H9 (cell line): ENCODE measurements around the gene KIF1A. TPM values are rescaled to one million over a fixed set of nuclear protein-coding genes. Genes with fewer than 3 reads are reported as not detected.
"Not testable (repeated sequence)": the region's sequence is repeated elsewhere in the genome, so short reads cannot be mapped to it uniquely, and the experiment has no call there.

Experiments
- DNase-seq: peaks from one replicate; pipeline ENCODE4 v3.0.0-alpha.2; 2017
- H2AFZ ChIP-seq: one replicate; pipeline ENCODE4 v1.6.1; 2013; ENCODE audit warnings: mild to moderate bottlenecking, low read length, control low read depth, moderate library complexity
- H2AK5ac ChIP-seq: 2 replicates; pipeline ENCODE4 v1.6.1; 2013; ENCODE audit warnings: low read length, control low read depth, mixed read lengths; ENCODE audit not compliant: insufficient read length
- H2BK120ac ChIP-seq: one replicate; pipeline ENCODE4 v1.6.1; 2013; ENCODE audit warnings: low read depth, mild to moderate bottlenecking, low read length, control low read depth, inconsistent platforms; ENCODE audit not compliant: poor library complexity, severe bottlenecking
- H2BK12ac ChIP-seq: 2 replicates; pipeline ENCODE4 v1.6.1; 2013; ENCODE audit warnings: low read length, control low read depth, mixed read lengths, low read depth; ENCODE audit not compliant: insufficient read length
- H2BK15ac ChIP-seq: 2 replicates; pipeline ENCODE4 v1.6.1; 2013; ENCODE audit warnings: low read depth, low read length, control low read depth
- H2BK20ac ChIP-seq: one replicate; pipeline ENCODE4 v1.6.1; 2013; ENCODE audit warnings: low read depth, mild to moderate bottlenecking, low read length, control low read depth, inconsistent platforms; ENCODE audit not compliant: poor library complexity, severe bottlenecking
- H2BK5ac ChIP-seq: 2 replicates; pipeline ENCODE4 v1.6.1; 2013; ENCODE audit warnings: low read length, control low read depth, mixed read lengths; ENCODE audit not compliant: insufficient read length
- H3K14ac ChIP-seq: 2 replicates; pipeline ENCODE4 v1.6.1; 2013; ENCODE audit warnings: low read length, control low read depth; ENCODE audit not compliant: insufficient read depth
- H3K18ac ChIP-seq: 2 replicates; pipeline ENCODE4 v1.6.1; 2013; ENCODE audit warnings: low read depth, mild to moderate bottlenecking, mixed read lengths, low read length, control low read depth; ENCODE audit not compliant: insufficient read length
- H3K23ac ChIP-seq: 2 replicates; pipeline ENCODE4 v1.6.1; 2013; ENCODE audit warnings: low read length, control low read depth, mixed read lengths, low read depth; ENCODE audit not compliant: insufficient read length
- H3K23me2 ChIP-seq: 2 replicates; pipeline ENCODE4 v1.6.1; 2013; ENCODE audit warnings: low read depth, mild to moderate bottlenecking, mixed read lengths, low read length, control low read depth; ENCODE audit not compliant: insufficient read length, poor library complexity, severe bottlenecking
- H3K27ac ChIP-seq: 2 replicates; pipeline ENCODE4 v1.5.1; 2013; ENCODE audit warnings: low read length, control low read depth, mixed read lengths, low read depth; ENCODE audit not compliant: insufficient read length
- H3K27me3 ChIP-seq: 2 replicates; pipeline ENCODE4 v1.6.1; 2013; ENCODE audit warnings: low read length, control low read depth, inconsistent platforms; ENCODE audit not compliant: insufficient read depth
- H3K4ac ChIP-seq: 2 replicates; pipeline ENCODE4 v1.6.1; 2013; ENCODE audit warnings: low read depth, mild to moderate bottlenecking, control low read depth, inconsistent platforms, low read length, moderate library complexity
- H3K4me1 ChIP-seq: 2 replicates; pipeline ENCODE4 v1.6.1; 2013; ENCODE audit warnings: low read length, control low read depth, inconsistent platforms; ENCODE audit not compliant: insufficient read depth
- H3K4me2 ChIP-seq: 2 replicates; pipeline ENCODE4 v1.6.1; 2013; ENCODE audit warnings: low read length, control low read depth, mixed read lengths; ENCODE audit not compliant: insufficient read length, insufficient read depth
- H3K56ac ChIP-seq: 2 replicates; pipeline ENCODE4 v1.6.1; 2013; ENCODE audit warnings: low read depth, mild to moderate bottlenecking, mixed read lengths, low read length, control low read depth; ENCODE audit not compliant: insufficient read length
- H3K79me1 ChIP-seq: 2 replicates; pipeline ENCODE4 v1.6.1; 2013; ENCODE audit warnings: low read depth, mild to moderate bottlenecking, moderate library complexity, low read length, control low read depth, inconsistent platforms; ENCODE audit not compliant: insufficient read depth, poor library complexity, severe bottlenecking
- H3K79me2 ChIP-seq: 2 replicates; pipeline ENCODE4 v1.6.1; 2013; ENCODE audit warnings: low read length, control low read depth, inconsistent platforms; ENCODE audit not compliant: insufficient read depth
- H3K9ac ChIP-seq: 2 replicates; pipeline ENCODE4 v1.6.1; 2013; ENCODE audit warnings: low read length, control low read depth, mixed read lengths; ENCODE audit not compliant: insufficient read length; ENCODE audit errors: extremely low read depth
- H3K9me3 ChIP-seq: one replicate; pipeline ENCODE4 v1.6.1; 2013; ENCODE audit warnings: low read depth, low read length, inconsistent platforms; ENCODE audit not compliant: control insufficient read depth
- H3T11ph ChIP-seq: one replicate; pipeline ENCODE4 v1.6.1; 2013; ENCODE audit warnings: mild to moderate bottlenecking, low read length, control low read depth, inconsistent platforms
- H4K20me1 ChIP-seq: one replicate; pipeline ENCODE4 v1.6.1; 2013; ENCODE audit not compliant: control insufficient read depth, insufficient read length, insufficient read depth
- H4K5ac ChIP-seq: 2 replicates; pipeline ENCODE4 v1.6.1; 2013; ENCODE audit warnings: low read depth, mild to moderate bottlenecking, mixed read lengths, low read length, control low read depth; ENCODE audit not compliant: insufficient read length
- H4K8ac ChIP-seq: replicated peaks from 2 replicates; pipeline ENCODE4 v1.6.1; 2013; ENCODE audit warnings: low read length, control low read depth, mixed read lengths, low read depth; ENCODE audit not compliant: insufficient read length
- H4K91ac ChIP-seq: 2 replicates; pipeline ENCODE4 v1.6.1; 2013; ENCODE audit warnings: low read depth, mild to moderate bottlenecking, moderate library complexity, mixed read lengths, low read length, control low read depth; ENCODE audit not compliant: insufficient read length
- H3K27ac Mint-ChIP-seq, 3 experiments: 2 replicates in 2 of 3; 3 replicates in 1 of 3; pipeline ENCODE4 v1.8.0; 2020 to 2021; ENCODE audit warnings: mixed read lengths in 3 of 3, mild to moderate bottlenecking in 1 of 3, moderate library complexity in 1 of 3
- H3K27me3 Mint-ChIP-seq: 2 replicates; pipeline ENCODE4 v1.8.0; 2021; ENCODE audit warnings: low read depth, mild to moderate bottlenecking, moderate library complexity, mixed read lengths
- H3K36me3 Mint-ChIP-seq, 3 experiments: 2 replicates in 2 of 3; 3 replicates in 1 of 3; pipeline ENCODE4 v1.8.0; 2020 to 2021; ENCODE audit warnings: low read depth in 3 of 3, mixed read lengths in 3 of 3; ENCODE audit not compliant: insufficient read depth in 1 of 3
- H3K4me1 Mint-ChIP-seq, 2 experiments: 2 replicates each; pipeline ENCODE4 v1.8.0; 2020; ENCODE audit warnings: mixed read lengths in 2 of 2
- H3K4me3 Mint-ChIP-seq, 2 experiments: 2 replicates in 1 of 2; 3 replicates in 1 of 2; pipeline ENCODE4 v1.8.0; 2020 to 2021; ENCODE audit warnings: mild to moderate bottlenecking in 2 of 2, mixed read lengths in 2 of 2, moderate library complexity in 1 of 2
- H3K9me3 Mint-ChIP-seq, 2 experiments: 2 replicates in 1 of 2; 3 replicates in 1 of 2; pipeline ENCODE4 v1.8.0; 2020; ENCODE audit warnings: mild to moderate bottlenecking in 2 of 2, mixed read lengths in 2 of 2, moderate library complexity in 1 of 2
- WGBS: extraction: QIAGEN DNeasy Blood & Tissue Kit; methylation state at CpG from one replicate; pipeline ENCODE4 v1.1.7; 2013; ENCODE audit warnings: missing lambda C conversion rate, low lambda C conversion rate, mixed read lengths; ENCODE audit not compliant: insufficient read length; ENCODE audit errors: extremely low coverage; 5-methylcytosine and 5-hydroxymethylcytosine counted together
- total RNA-seq: library from RNA; stranded (reverse); gene quantifications from 2 replicates; pipeline ENCODE4 v1.2.1, GENCODE V29; 2021

Gene KIF1A
- total RNA-seq, 1 experiment from 2014 or later = 204 TPM

- not testable (repeated sequence) for H3K18ac ChIP-seq, H3K4me3 Mint-ChIP-seq, H2AK5ac ChIP-seq, H2BK12ac ChIP-seq, H3K4ac ChIP-seq, H4K5ac ChIP-seq, H3K27ac ChIP-seq, H4K20me1 ChIP-seq, H3K56ac ChIP-seq, H3K4me2 ChIP-seq, H3K27me3 ChIP-seq, H3K27me3 Mint-ChIP-seq, H3K4me1 ChIP-seq, H3K36me3 Mint-ChIP-seq, H3K4me1 Mint-ChIP-seq, H2BK120ac ChIP-seq, DNase-seq, H3K9ac ChIP-seq, H3K27ac Mint-ChIP-seq, H3K23ac ChIP-seq, H3K14ac ChIP-seq, H3T11ph ChIP-seq, H4K8ac ChIP-seq, H3K23me2 ChIP-seq, H2BK20ac ChIP-seq, H3K9me3 ChIP-seq, H2AFZ ChIP-seq, H3K9me3 Mint-ChIP-seq, H2BK5ac ChIP-seq, H4K91ac ChIP-seq, H2BK15ac ChIP-seq, H3K79me1 ChIP-seq, H3K79me2 ChIP-seq
- WGBS = no CpG with 5 or more reads among the region's 8 CpGs
Measured at GRCh38 chr2:240699835-240700234, 120.2 kb downstream of the KIF1A start.

- not testable (repeated sequence) for H3K4me3 Mint-ChIP-seq, H3K23me2 ChIP-seq, H3K9me3 Mint-ChIP-seq, H3T11ph ChIP-seq, H4K20me1 ChIP-seq, H3K56ac ChIP-seq, H3K9ac ChIP-seq, H3K9me3 ChIP-seq, H2BK15ac ChIP-seq, H4K8ac ChIP-seq, H2AFZ ChIP-seq, H3K79me2 ChIP-seq, H3K4me2 ChIP-seq, H3K23ac ChIP-seq, H3K27ac ChIP-seq, H3K27ac Mint-ChIP-seq, H4K5ac ChIP-seq, H3K18ac ChIP-seq, H3K14ac ChIP-seq, H3K36me3 Mint-ChIP-seq, H3K4me1 Mint-ChIP-seq, H4K91ac ChIP-seq, H2AK5ac ChIP-seq, H2BK12ac ChIP-seq, H2BK20ac ChIP-seq, H2BK120ac ChIP-seq, H3K27me3 Mint-ChIP-seq, H3K4me1 ChIP-seq, H2BK5ac ChIP-seq, H3K27me3 ChIP-seq, H3K4ac ChIP-seq, H3K79me1 ChIP-seq, DNase-seq
- no CpG with 5 or more reads among the region's 33 CpGs for WGBS
Measured at GRCh38 chr2:240698852-240699561, 121.0 kb downstream of the KIF1A start.
